ENCODE data around the gene CFAP43. TPM values are rescaled to one million over a fixed set of nuclear protein-coding genes. Genes with fewer than 3 reads are reported as not detected.

Gene CFAP43
- total RNA-seq, 2 donors from 2014 or later = 0.24 to 0.28 TPM

DNA sequence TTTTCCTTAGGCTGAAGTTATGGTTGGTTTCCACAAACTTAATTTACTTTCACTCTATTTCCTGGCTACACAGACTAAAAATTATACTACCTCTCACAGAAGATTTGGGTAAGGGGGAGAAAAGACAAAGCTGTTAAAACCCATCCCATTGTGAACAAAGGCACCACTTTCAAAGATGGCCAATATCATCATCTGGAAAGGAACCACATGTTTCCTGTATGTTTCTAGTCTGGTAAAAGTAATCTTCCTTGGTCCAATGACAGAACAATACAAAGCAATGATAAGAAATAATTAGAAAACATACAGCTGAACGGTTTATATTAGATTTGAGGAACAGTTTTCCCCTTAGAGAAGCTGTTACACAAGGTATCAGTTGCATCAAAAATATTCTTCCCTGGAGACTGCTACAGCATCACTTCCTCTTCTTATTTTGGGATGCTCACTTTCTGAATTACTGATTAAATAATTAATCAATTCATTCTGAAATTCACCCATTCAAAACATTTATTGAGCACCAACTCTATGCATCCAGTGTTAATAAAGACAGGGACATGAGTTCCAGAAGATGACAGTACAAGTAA, 118.7 kb downstream of the CFAP43 start:
- DNase-seq (ENCODE audit: low spot score) = no peak
- intact Hi-C loops (cut with DNase I) = no loop called here

DNA sequence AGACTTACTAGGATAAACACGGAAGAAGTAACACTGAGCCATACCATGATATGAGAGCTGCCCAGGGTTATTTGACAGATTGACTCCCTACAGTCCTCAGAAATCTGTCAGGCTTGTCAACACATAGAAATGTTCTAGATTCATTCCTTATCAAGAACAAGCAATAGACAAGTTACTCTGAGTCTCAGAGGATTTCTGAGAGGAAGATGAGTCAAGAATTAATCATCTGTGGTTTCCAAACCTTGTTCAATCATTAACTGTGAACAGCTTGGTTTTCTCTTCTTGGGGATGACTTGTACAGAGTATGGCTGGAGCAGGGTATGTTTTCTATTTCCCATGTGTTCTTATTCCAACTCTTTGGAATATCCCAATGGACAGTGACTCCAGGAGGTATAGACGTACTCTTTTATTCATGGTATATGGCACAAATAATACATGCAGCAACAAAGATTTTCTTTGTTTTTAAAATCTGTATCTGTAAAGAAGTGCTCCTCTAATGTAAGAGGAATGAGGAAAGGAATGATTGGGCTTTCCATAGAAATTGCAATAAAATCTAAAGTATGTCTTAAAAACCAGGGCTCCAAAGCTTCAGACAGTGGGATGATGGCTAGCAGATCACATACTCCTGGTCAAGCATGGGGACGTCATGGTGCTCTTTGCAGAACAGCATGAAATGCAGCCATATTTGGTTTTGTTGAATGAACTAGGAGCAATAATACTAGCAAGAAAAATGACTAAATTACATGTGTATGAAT, 122.1 kb downstream of the CFAP43 start:
- intact Hi-C loops (cut with DNase I) = no loop called here
- no peak for DNase-seq (ENCODE audit: low spot score)

DNA sequence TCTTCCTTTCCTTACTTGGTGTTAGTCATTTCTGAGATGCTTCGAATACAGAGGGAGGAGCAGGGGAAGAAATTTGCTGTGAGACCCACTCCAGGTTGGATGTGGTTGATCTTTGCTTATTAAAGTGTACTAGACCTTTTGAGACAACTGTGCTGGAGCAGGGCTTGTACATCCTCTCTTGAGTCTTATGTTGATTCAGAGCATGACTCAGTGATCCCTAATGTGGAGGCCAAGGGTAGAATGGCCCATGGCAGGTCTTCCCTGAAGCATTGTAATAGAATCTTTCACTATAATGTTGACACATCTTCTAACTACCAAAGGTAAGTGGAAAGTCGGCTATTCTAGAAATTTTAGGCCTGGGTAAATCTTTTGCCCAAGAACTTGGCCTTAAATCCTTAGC, 127.2 kb downstream of the CFAP43 start:
- intact Hi-C loops (cut with DNase I) = no loop called here
- no peak for DNase-seq (ENCODE audit: low spot score)

DNA sequence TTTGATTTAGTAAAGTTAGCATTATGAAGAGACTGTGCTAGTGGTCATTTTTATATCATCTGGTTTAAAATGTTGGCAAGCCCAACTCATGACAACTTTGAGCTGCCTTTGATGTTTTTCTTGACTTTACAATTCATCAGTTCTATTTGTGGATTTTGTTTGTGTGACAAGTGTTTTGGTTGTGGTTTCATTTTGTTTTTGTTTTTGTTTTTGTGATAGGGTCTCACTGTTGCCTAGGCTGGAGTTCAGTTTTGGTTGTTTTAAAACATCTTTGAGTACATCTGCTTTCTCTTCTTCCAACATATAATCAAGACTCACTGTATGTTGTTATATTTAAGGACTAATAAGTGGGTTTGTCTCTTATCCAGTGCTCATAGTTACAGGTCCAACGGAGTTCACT, 127.7 kb downstream of the CFAP43 start:
- DNase-seq (ENCODE audit: low spot score) = no peak
- intact Hi-C loops (cut with DNase I) = no loop called here

DNA sequence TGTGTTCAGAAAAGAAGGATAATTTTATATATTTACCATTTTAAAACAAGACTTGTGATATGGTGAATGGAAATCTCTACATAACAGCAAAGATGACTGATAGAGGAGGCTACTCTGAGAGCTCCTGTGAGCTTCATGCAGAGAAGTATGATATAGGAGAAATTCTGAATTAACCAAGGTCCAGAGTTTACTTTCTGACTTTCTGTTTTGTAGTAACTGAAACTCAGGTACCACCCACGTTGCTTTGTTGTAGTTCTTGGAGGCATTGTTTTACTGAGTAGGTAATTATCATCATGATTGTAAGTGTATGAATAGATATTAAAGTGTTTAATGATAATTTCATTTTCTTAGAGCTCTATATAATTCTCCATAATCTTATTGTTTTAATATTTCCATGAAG, 128.2 kb downstream of the CFAP43 start:
- intact Hi-C loops (cut with DNase I) = no loop called here
- DNase-seq (ENCODE audit: low spot score) = no peak

DNA sequence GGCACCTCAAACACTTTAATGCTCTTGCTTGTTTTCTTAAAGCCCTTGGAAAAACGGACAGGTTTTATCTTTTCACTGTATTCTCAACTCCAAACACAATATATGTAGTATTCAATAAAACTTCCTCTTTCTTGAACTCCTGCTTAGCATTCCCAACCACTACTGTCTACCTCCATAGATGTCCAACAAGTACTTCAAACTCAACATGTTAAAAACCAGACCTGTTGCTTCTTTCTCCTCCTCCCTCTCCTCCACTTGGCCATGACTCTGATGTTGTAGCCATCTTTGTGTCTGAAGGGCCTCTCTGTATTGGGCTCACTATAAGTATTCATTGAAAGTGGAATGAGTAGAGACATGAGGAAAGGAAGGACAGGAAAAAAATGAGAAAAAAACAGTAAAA, 130.3 kb downstream of the CFAP43 start:
- intact Hi-C loops (cut with DNase I) = no loop called here
- no peak for DNase-seq (ENCODE audit: low spot score)

DNA sequence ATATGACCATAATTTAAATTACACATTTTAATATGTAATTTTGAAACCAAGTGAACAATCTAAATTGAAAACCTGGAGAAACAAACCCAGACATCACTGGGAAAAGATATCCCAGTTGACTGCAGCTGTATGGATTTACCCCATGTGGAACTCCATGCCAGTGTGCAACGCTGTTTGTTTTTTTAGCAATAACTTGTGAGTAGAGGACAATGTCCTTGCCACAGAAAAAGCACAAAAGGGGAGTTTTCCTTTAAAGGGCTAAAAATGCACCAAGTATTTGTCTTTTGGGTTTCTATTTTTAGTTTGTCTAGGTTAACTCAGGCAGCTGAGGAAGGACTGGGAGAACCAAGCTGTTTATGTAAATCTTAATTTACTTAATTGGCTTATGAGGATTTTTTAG, 131.4 kb downstream of the CFAP43 start:
- intact Hi-C loops (cut with DNase I) = no loop called here
- no peak for DNase-seq (ENCODE audit: low spot score)

DNA sequence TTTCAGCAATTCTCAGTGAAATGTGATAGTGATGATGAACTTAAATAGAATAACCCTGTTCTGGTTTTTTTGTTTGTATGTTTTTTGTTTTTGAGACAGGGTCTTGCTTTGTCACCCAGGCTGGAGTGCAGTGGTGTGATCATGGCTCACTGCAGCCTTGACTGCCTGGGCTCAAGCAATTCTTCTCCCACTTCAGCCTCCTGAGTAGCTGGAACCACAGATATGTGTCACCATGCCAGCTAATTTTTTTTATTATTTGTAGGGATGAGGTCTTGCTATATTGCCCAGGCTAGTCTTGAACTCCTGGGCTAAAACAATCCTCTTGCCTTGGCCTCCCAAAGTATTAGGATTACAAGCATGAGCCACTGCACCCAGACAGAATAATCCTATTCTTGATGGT, 132.2 kb downstream of the CFAP43 start:
- no peak for DNase-seq (ENCODE audit: low spot score)
- intact Hi-C loops (cut with DNase I) = no loop called here

DNA sequence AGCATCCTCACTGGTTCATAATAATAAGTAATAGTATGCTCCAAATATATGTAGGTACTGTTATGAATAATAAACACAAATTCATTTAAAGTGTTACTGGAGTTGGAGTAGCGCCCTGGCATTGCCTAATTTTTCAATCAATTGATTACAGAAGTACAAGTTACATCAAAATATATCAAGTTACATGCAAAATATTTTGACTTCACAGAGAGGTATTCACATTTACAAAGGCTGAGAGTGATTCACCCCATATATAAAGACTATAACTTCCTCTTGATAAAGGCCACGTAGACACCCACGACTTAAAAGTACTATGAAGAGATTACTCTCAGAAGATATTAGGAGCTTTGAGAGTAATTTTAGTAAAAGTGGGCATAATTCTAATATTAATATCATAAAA, 132.9 kb downstream of the CFAP43 start:
- intact Hi-C loops (cut with DNase I) = no loop called here
- DNase-seq (ENCODE audit: low spot score) = no peak

DNA sequence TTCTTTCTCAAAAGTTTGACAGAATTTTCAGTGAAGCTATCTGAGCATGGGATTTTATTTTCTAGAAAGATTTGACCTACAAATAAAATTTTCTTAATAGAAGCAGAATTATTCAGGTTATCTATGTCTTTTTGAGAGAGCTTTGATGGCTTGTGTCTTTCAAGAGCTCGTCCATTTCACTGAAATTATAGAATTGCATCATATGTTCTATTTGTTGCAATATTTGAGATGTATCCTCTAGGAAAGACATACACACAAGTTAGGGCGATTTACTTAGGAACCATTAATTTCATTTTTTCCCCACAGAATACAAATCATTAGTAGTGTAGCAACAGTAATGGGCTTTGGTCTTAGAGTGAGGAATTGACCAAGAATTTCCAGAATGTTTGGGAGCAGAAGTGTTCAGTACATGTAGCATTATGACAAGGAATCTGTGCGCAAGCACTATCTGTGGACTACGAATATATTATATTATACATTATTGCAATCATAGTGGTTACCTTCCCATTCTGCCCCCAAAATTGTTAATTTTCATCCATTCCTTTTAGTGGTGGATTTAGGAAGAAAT, 133.7 kb downstream of the CFAP43 start:
- intact Hi-C loops (cut with DNase I) = no loop called here
- DNase-seq (ENCODE audit: low spot score) = no peak

DNA sequence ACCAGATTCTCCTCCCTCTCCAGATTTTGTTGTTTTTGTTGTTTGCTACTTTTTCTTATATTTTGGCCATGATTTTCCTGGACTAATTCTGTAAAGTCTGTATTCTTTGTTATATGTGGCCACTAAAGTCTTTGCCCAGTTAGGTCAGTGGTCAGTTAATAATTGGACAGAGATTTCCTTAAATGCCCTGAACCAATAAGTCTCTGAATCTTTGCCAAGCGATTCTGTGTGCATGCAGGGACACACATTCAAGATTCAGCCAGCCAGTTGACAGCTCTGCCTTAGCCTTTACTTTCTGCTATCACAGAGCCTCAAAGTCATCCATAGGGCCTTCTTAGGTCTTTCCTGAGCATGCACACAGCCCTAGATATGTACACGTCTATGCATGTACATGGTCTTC, 135.5 kb downstream of the CFAP43 start:
- DNase-seq (ENCODE audit: low spot score) = no peak
- intact Hi-C loops (cut with DNase I) = no loop called here

DNA sequence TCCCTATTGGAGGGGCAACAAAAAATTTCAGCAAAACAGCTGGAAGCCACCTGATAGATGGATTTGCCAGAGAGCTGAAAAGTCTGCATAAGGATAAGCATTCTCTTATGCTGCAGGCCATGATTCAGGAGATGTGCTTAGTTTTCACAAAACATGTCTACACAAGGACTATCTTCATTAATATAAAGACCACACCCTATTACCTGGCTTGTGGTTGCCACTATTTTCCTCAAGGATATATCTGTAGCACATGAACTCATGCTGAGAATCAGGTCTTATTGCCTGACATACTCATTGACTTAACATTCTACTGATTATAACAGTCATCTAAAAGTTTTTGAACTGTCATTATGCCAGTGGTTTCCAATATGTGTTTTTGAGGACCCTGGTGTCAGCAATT, 139.4 kb downstream of the CFAP43 start:
- no peak for DNase-seq (ENCODE audit: low spot score)

DNA sequence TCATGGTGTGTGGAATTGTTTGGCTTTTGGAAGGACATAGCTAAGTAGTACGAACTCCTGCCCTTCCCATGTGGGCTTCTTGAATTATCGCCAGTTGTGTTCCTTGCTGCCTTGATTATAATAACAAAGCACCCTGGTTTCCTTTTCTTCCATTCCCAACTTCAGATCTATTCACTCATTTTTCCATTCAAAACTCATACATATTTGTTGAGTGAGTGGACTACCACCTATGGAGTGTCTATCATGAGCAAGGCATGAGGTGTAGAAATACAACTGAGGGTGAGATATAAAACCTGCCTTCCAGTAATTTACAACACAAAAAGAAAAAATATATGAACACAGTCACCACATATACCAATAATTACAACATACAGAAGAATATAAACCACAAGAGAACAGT, 141.6 kb downstream of the CFAP43 start:
- DNase-seq (ENCODE audit: low spot score) = no peak
- intact Hi-C loops (cut with DNase I) = no loop called here

More for the DNA sequence above, 139.4 kb downstream of the CFAP43 start:
- intact Hi-C loops (cut with DNase I) = no loop called here

DNA sequence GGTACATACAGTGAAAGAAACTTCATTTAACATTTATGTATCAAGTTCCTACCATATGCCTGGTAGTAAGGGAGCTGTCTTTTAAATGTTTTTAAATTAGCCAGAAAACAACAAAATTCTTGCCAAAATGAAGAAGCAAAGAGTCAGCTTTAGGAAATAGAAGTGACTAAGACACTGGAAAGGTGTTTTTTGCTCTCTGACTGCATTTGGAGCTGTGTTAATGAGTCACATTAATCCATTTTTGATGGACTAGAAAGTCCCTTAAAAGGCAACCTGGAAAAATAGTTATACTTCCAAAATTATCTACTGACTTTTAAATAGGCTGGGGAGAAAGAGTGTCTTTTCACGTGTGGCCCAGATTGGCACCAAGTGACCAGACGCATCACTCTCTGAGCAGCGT, 142.5 kb downstream of the CFAP43 start:
- DNase-seq (ENCODE audit: low spot score) = no peak
- intact Hi-C loops (cut with DNase I) = no loop called here

DNA sequence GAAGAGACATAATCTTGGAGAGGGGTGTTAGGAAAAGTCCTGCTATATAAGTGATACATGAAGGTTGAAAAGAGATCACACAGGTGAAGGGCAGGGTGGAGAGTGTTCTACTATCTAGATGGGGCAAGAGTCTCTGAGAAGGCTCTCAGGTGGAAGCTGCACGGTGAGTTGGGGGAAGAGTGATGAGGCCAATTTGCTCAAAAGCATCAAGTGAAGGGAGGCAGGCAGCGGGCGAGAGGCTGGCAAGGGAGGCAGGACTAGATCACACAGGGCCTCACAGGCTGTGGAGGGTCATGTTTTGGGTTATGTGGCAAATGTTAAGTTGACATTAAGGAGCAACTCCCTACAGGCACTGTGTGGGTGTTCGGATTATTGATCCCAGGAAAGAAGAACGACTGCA, 143.9 kb downstream of the CFAP43 start:
- intact Hi-C loops (cut with DNase I) = no loop called here
- DNase-seq (ENCODE audit: low spot score) = no peak

DNA sequence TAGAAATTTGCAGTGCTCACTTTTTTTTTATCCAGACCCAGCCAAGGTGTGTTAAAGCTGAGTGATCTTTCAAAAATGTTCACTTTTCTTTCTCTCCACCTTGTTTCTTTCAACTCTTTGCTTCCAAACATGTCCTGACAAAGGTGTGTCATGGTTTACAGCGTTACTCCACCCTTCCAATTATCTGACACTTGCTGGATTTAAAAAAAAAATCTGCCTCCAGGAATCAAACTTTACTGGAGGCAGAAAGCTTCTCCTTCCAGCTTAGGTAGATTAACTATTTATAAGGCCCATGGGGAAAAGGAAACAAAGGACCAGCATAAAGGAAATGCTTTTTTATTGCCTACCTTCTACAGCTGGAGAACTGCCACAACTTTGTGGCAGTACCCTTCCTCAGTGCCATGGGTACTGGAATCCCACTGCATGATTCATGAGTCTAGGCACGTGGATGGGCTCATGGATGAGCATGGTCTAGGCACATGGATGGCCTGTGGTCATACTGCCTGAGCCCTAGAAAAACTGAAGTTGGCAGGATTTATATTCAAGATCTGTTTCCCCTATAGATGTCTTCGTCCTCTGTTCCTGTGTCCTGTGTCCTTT, 146.3 kb downstream of the CFAP43 start, which contains the start of gene COL17A1:
Gene COL17A1, minus strand, starts transcription at position 80 of the 600 bp plus-strand sequence. CDS start 5,207 bp downstream, outside the sequence.
- no peak for DNase-seq (ENCODE audit: low spot score)

DNA sequence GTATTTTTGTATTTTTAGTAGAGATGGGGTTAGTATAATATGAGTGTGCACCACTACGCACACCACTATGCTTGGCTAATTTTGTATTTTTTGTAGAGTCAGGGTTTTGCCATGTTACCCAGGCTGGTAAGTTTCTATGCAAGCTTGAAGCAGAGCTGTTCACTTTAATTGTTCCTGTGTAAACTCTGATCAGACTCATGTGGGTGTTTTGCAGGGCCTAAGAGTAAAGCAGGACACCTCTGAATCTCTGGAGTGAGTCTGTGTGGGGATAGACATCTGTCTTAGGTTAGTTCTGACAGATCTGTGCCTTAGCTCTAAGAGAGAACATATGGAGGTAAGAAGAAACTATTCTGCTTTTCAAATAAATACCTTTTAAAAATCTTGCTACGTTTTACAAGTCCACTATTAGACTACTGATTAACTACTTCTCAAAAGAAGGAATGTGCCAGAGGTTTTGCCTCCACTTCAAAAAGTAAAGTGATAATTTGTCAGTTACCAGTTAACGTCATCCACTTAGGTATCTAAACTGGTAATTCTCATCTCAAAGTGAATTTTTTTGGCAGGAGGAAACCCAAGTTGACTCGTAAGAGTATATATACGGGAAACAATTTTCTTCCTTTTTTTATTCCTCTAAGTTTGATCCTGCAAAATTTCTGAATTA, 147.6 kb downstream of the CFAP43 start:
- intact Hi-C loops (cut with DNase I) = no loop called here
- no peak for DNase-seq (ENCODE audit: low spot score)

More for the DNA sequence above, 146.3 kb downstream of the CFAP43 start, which contains the start of gene COL17A1:
- intact Hi-C loops (cut with DNase I) = no loop called here

DNA sequence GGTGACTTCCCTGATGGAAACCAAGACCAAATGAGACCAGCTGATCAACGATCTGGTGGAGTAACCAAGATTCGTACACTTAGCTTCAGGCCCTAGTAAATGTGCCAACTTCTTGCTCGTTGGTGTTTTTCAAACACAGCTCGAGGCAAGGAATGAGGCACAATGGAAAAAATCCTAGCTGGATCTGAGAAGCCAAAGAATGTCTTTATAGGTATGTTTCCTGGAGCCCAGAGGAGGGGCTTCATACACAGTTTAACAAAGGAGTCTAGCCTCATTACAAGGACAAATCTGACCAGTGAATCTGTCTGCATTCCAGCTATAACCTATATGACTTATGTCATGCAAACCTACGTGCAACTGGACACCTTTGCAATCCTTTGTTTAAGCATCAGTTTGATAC, 150.2 kb downstream of the CFAP43 start:
- intact Hi-C loops (cut with DNase I) = no loop called here
- no peak for DNase-seq (ENCODE audit: low spot score)

DNA sequence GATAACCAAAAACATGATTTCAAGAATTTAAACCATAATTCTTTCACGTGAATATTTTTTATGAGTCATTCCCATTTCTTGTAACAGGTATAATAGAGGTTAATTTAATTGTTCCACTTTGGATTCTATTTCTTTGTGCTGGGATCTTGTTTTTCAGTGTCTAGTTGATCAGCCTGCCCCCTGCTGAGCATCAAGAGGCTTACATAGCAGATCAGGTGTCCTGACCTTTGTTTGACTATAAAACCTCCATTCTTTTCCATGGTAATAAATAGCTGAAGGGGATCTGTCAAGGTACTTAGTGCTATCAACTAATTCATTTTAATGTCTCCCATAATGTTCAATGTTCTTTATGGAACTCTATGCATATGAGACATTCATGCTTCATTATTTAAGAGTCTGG, 151.4 kb downstream of the CFAP43 start:
- no peak for DNase-seq (ENCODE audit: low spot score)
- intact Hi-C loops (cut with DNase I) = no loop called here
